Germinal center (tissue), 1 donor: ENCODE data around the gene VEGFC.

Experiments used
- DNase-seq: peaks from one replicate; pipeline ENCODE4 v3.0.0; 2012; ENCODE audit warnings: mixed read lengths, low spot score

VEGFC gene, protein sequence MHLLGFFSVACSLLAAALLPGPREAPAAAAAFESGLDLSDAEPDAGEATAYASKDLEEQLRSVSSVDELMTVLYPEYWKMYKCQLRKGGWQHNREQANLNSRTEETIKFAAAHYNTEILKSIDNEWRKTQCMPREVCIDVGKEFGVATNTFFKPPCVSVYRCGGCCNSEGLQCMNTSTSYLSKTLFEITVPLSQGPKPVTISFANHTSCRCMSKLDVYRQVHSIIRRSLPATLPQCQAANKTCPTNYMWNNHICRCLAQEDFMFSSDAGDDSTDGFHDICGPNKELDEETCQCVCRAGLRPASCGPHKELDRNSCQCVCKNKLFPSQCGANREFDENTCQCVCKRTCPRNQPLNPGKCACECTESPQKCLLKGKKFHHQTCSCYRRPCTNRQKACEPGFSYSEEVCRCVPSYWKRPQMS

GRCh38 chr4:176792326-176793059 lies at the start of gene VEGFC:
Gene VEGFC (minus strand): TSS chr4:176792922. CDS start chr4:176792311, 611 bp downstream.
- peak; percentile 27 for DNase-seq

DNA sequence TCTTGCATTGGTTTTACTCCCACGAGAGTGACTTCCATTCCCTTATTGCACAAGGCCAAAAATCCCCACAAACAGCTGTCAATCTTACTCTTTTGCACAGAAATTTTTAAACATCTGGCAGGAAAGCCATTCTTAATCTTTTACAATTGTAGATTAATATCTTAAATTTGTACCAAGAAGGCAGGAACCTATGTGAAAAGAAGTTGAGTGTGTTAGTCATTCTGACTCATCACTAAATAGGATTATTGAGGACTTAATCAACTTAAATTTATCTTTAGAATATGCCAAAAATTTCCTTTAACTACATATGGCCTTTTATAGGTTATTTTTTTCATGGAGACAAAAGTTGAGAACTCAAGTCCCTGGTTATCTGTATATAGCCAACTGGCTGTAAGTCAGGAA lies 49.0 kb upstream of the VEGFC start:
- no peak for DNase-seq

- DNase-seq = no peak
Observed at GRCh38 chr4:176840166-176840565, 47.4 kb upstream of the VEGFC start.

GRCh38 chr4:176839656-176840055 lies 46.9 kb upstream of the VEGFC start:
- no peak for DNase-seq

- no peak for DNase-seq
Observed at GRCh38 chr4:176838601-176839433, 46.1 kb upstream of the VEGFC start.

GRCh38 chr4:176837169-176837895 lies 44.6 kb upstream of the VEGFC start:
- no peak for DNase-seq

- DNase-seq = no peak
Observed at GRCh38 chr4:176834531-176834930, 41.8 kb upstream of the VEGFC start.

DNA sequence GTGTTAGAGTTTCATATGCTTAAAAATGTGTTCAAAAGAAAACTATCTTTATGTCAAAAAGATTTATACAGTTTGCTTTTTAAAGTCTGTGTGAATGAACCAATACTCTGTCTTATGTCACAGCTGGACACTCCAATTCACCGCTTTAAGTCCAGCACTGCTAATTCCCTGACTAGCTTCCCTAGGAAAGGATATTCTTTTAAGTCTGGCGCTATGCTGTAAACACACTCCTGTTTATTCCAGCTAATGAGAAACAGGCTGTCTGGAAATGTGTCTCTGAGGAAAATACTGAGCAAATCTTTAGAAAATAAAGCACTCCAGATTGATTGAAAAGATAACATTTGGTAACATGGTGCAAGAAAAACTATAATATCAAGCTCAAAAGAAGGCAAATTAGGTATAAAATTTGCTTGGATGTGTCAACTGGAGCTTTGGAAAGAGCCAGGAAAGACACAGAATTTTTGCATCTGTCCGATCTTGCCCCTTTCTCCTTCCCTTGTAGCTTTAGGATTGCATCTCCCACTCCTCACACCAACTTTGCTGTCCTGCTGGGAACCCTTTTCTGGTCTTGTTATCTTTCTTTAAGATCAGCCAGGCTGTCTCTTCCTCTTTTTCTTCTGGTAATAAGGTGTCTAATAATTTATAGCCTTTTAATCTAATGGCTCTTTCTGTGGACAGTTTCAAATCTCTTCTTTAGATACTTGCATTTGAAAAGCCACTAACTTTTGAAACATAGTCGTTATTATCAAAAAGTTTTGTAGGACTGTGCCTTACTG lies 40.9 kb upstream of the VEGFC start:
- no peak for DNase-seq

DNA sequence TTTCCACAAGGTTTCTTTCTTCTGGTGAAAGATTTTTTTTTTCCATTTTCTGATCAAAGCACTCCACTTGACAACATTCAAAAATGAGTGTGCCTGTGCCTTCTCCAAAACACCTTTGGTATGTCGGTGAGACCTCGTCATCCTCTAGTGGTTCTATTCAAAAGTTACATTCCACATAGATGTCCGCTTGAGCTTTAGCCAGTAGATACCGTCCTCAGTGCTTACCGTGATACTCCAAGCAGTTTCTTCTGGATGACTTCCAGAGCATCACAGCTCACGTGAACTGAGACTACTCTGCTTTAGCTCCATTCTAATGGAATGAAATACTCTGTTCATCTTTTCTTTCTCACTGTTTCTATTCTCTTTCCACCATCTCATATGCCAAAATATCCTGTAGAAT lies 38.2 kb upstream of the VEGFC start:
- no peak for DNase-seq

DNA sequence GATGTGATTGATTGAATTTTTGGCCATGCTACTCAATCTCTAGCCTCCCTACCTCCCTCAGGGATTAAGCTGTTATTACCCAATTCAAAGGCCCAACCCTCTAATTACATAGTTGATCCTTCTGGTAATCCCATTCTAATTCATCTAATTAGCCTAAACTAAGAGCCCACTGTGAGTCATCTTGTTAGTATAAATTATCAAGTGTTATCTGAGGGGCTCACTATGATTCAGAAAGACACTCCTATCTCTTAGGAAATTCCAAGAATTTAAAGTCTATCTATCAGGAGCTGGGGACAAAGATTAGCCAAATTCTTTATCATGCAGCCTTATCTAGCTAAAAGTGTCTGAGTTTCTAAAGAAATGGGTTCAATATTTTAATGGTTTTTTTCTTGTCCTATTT lies 32.9 kb upstream of the VEGFC start:
- DNase-seq = no peak

GRCh38 chr4:176824645-176825366 lies 32.1 kb upstream of the VEGFC start:
- DNase-seq = no peak

- DNase-seq = no peak
Observed at GRCh38 chr4:176818531-176818930, 25.8 kb upstream of the VEGFC start.

DNA sequence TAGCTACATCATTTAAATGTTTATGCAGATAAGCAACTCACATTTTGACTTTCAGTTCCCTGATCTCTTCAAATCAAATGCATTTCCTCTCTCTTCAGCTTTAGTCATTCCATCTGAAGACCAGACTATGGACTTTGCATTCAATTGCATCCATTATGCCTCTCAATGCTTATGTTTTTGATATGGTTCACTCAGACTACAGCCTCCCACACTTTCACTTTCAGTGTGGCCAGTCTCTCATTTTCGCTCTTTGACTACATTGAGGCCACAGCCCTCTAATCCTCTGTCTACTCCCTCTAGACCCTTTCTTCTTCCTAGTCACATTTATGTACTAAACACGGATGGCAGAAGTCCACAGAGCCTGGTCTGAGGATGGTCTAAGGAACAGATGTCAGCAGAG lies 24.5 kb upstream of the VEGFC start:
- DNase-seq = no peak

- no peak for DNase-seq
Observed at GRCh38 chr4:176814770-176815169, 22.0 kb upstream of the VEGFC start.

- DNase-seq = no peak
Observed at GRCh38 chr4:176810481-176811249, 17.9 kb upstream of the VEGFC start.

DNA sequence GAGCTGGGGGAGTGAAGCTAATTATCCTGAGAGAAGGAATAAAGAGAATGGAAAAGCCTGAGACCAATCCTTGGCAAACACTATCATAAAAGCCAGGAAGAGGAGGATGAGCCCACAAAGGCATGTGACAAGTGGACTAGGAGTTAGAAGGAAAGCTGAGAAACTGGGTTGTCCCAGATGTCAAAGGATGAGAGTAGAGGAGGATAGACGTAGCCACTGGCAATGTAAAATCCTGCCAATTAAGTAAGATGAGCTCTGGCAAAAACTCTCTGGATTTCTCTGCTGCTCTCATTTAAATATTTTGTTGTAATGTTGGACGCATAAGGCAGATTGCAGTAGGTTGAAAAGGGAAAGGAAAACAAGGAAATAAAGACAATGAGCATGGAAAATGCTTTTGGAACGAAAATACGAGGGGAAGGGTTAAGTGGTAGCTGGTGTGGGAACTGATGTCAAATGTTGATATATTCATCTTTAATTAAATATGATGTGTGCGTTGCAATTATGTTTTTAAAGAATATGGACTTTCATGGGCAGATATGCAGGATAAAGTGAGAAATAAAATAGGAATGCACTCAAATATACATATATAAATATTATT lies 14.2 kb upstream of the VEGFC start:
- no peak for DNase-seq

GRCh38 chr4:176805155-176805554 lies 12.4 kb upstream of the VEGFC start:
- DNase-seq = no peak

GRCh38 chr4:176800891-176801534 lies 8.3 kb upstream of the VEGFC start:
- DNase-seq = no peak

DNA sequence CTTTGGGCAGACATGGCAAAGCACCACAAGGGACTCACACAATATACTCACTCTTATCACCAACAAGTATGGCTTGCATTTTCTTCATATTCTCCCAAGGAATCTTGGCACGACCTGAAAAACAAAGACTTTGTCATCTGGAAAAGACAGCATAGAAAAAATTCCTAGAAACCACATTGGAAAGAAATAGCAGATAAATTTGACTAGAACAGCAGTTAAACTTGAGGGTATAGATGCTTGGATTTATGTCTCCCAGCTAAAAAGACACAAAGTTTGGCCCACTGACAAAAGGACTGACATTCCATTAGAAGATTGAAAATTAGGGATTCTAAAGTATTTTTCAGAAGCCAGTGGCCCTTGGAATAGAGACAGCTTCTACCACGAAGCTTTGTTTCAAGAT lies 6.9 kb upstream of the VEGFC start:
- no peak for DNase-seq
